Suppressor macrophage treated with lipopolysaccharide for 4 hours (primary cell): ENCODE measurements around the gene SMPX.
"Not testable (repeated sequence)": the region's sequence is repeated elsewhere in the genome, so short reads cannot be mapped to it uniquely, and the experiment has no call there.

Source experiments
- DNase-seq: peaks from one replicate; pipeline ENCODE4 v3.0.0-alpha.2; 2020

SMPX gene

GRCh38 chrX:21757960-21758359 lies at the start of gene SMPX:
Gene SMPX, minus strand, starts transcription at chrX:21758116. Its CDS starts 3,826 bp downstream, at chrX:21754290.
- DNase-seq, result no peak

GRCh38 chrX:21806691-21807090 lies 48.8 kb upstream of the SMPX start:
- peak; percentile 40 for DNase-seq

- no peak for DNase-seq
Observed at GRCh38 chrX:21802839-21803238, 44.9 kb upstream of the SMPX start.

- DNase-seq, result no peak
Observed at GRCh38 chrX:21802054-21802670, 44.2 kb upstream of the SMPX start.

- no peak for DNase-seq
Observed at GRCh38 chrX:21800344-21800770, 42.4 kb upstream of the SMPX start.

GRCh38 chrX:21799767-21800166 lies 41.9 kb upstream of the SMPX start:
- DNase-seq, result no peak

- DNase-seq, result no peak
Observed at GRCh38 chrX:21798677-21799219, 40.8 kb upstream of the SMPX start.

GRCh38 chrX:21781976-21782375 lies 24.1 kb upstream of the SMPX start:
- no peak for DNase-seq

GRCh38 chrX:21781525-21781924 lies 23.6 kb upstream of the SMPX start:
- peak; percentile 27 for DNase-seq

- no peak for DNase-seq
Observed at GRCh38 chrX:21779095-21779494, 21.2 kb upstream of the SMPX start.

GRCh38 chrX:21778236-21778635 lies 20.3 kb upstream of the SMPX start:
- no peak for DNase-seq

GRCh38 chrX:21775128-21775527 lies 17.2 kb upstream of the SMPX start:
- not testable (repeated sequence) for DNase-seq

GRCh38 chrX:21773036-21773435 lies 15.1 kb upstream of the SMPX start:
- DNase-seq, result not testable (repeated sequence)

GRCh38 chrX:21770631-21771321 lies 12.9 kb upstream of the SMPX start:
- no peak for DNase-seq

GRCh38 chrX:21766101-21766500 lies 8.2 kb upstream of the SMPX start:
- no peak for DNase-seq

GRCh38 chrX:21764008-21764407 lies 6.1 kb upstream of the SMPX start:
- DNase-seq, result no peak

GRCh38 chrX:21758488-21758887 lies 572 bp upstream of the SMPX start:
- DNase-seq, result no peak

- no peak for DNase-seq
Observed at GRCh38 chrX:21756785-21757529, 959 bp downstream of the SMPX start.

- no peak for DNase-seq
Observed at GRCh38 chrX:21749924-21750323, 8.0 kb downstream of the SMPX start.

- no peak for DNase-seq
Observed at GRCh38 chrX:21748235-21748634, 9.7 kb downstream of the SMPX start.

- no peak for DNase-seq
Observed at GRCh38 chrX:21747558-21747957, 10.4 kb downstream of the SMPX start.

- DNase-seq, result peak; percentile 35
Observed at GRCh38 chrX:21745756-21746155, 12.2 kb downstream of the SMPX start.

- no peak for DNase-seq
Observed at GRCh38 chrX:21744721-21745120, 13.2 kb downstream of the SMPX start.

GRCh38 chrX:21744060-21744459 lies 13.9 kb downstream of the SMPX start:
- DNase-seq, result no peak
